Measurements from ENCODE around the gene TTI1. TPM values are rescaled to one million over a fixed set of nuclear protein-coding genes. Genes with fewer than 3 reads are reported as not detected.

TTI1 gene
- polyA plus RNA-seq, 1 donor from 2014 or later: 20.0 TPM

DNA sequence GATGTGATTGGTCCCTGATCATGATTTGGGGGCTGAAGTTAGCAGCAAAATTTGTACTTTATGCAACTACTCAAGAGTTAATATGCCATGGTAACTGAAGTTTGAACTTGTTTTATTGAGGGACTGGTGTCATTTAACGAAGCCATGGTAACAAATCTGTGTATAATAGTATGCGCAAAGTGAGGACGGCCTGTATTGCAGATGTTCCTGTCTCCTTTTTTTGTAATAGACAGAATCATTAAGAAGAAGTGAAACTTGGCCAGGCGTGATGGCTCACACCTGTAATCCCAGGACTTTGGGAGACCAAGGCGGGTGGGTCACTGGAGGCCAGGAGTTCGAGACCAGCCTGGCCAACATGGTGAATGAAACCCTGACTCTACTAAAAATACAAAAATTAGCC is 22.6 kb upstream of the TTI1 start:
- H3K36me3 ChIP-seq (ENCODE audit: insufficient read depth, low read length): peaks cover 9% of the 10 kb centered on the region
- H3F3A ChIP-seq (ENCODE audit: insufficient read depth, low read length, poor library complexity, severe bottlenecking): no peaks in the 10 kb centered on the region
- H3K9ac ChIP-seq (ENCODE audit: low read length): no peak overlapping the region
- peaks cover 2% of the 10 kb centered on the region for H3K79me2 ChIP-seq (replicated peaks; ENCODE audit: insufficient read depth, low read length)
- H3K9me2 ChIP-seq (ENCODE audit: insufficient read depth, low read length): no peaks in the 10 kb centered on the region
- no peak overlapping the region for H3K4me2 ChIP-seq (ENCODE audit: low read length)
- TF ChIP-seq EZH2 (IDR thresholded peaks at IDR 0.05; ENCODE audit: borderline replicate concordance, insufficient read depth, low read length, poor library complexity, severe bottlenecking) (no peak), POLR2AphosphoS5 (IDR thresholded peaks at IDR 0.05) (no peak), EP300 (conservative IDR thresholded peaks at IDR 0.05; ENCODE audit: poor library complexity, severe bottlenecking) (no peak), SMC3 (conservative IDR thresholded peaks at IDR 0.05; ENCODE audit: poor library complexity) (no peak)
- TF ChIP-seq, protein P1, sequence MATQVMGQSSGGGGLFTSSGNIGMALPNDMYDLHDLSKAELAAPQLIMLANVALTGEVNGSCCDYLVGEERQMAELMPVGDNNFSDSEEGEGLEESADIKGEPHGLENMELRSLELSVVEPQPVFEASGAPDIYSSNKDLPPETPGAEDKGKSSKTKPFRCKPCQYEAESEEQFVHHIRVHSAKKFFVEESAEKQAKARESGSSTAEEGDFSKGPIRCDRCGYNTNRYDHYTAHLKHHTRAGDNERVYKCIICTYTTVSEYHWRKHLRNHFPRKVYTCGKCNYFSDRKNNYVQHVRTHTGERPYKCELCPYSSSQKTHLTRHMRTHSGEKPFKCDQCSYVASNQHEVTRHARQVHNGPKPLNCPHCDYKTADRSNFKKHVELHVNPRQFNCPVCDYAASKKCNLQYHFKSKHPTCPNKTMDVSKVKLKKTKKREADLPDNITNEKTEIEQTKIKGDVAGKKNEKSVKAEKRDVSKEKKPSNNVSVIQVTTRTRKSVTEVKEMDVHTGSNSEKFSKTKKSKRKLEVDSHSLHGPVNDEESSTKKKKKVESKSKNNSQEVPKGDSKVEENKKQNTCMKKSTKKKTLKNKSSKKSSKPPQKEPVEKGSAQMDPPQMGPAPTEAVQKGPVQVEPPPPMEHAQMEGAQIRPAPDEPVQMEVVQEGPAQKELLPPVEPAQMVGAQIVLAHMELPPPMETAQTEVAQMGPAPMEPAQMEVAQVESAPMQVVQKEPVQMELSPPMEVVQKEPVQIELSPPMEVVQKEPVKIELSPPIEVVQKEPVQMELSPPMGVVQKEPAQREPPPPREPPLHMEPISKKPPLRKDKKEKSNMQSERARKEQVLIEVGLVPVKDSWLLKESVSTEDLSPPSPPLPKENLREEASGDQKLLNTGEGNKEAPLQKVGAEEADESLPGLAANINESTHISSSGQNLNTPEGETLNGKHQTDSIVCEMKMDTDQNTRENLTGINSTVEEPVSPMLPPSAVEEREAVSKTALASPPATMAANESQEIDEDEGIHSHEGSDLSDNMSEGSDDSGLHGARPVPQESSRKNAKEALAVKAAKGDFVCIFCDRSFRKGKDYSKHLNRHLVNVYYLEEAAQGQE (IDR thresholded peaks at IDR 0.05; ENCODE audit: borderline replicate concordance): no peak
- H3K27ac ChIP-seq (ENCODE audit: low read length): no peak overlapping the region
- no peaks in the 10 kb centered on the region for H4K20me1 ChIP-seq (ENCODE audit: insufficient read depth)
- no peak overlapping the region for H2AFZ ChIP-seq (ENCODE audit: low read depth, low read length)
- no peaks in the 10 kb centered on the region for H3K27me3 ChIP-seq (ENCODE audit: insufficient read depth, low read depth, low read length)
- no peak overlapping the region for H3K4me3 ChIP-seq (ENCODE audit: low read length)
- H3K9me3 ChIP-seq (ENCODE audit: low read length): no peaks in the 10 kb centered on the region

DNA sequence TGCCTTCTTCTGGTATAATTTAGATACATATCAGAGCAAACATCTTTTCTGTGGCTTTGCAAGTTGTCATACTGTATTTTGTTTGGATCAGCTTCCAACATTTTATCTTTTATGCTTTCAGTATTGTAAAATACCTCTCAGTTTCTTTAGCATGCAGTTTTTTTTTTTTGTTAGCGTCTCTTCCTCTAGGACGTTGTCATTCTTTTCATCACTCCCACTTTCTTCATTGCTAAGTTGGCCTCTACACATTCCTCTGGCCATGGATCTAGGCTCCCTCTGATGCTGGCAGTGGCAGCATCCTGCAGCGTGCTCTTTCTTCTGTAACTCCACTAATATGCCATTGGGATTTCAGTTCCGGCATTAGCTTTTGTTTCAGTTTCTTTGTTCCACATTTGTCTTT is 22.0 kb upstream of the TTI1 start:
- no peaks in the 10 kb centered on the region for H3K9me3 ChIP-seq (ENCODE audit: low read length)
- H3K4me3 ChIP-seq (ENCODE audit: low read length): no peak overlapping the region
- peaks cover 11% of the 10 kb centered on the region for H3K36me3 ChIP-seq (ENCODE audit: insufficient read depth, low read length)
- H2AFZ ChIP-seq (ENCODE audit: low read depth, low read length): no peak overlapping the region
- no peaks in the 10 kb centered on the region for H3K9me2 ChIP-seq (ENCODE audit: insufficient read depth, low read length)
- H3K9ac ChIP-seq (ENCODE audit: low read length): no peak overlapping the region
- no peaks in the 10 kb centered on the region for H4K20me1 ChIP-seq (ENCODE audit: insufficient read depth)
- H3K79me2 ChIP-seq (replicated peaks; ENCODE audit: insufficient read depth, low read length): peaks cover 2% of the 10 kb centered on the region
- no peak overlapping the region for H3K27ac ChIP-seq (ENCODE audit: low read length)
- no peaks in the 10 kb centered on the region for H3K27me3 ChIP-seq (ENCODE audit: insufficient read depth, low read depth, low read length)
- no peak overlapping the region for H3K4me2 ChIP-seq (ENCODE audit: low read length)
- no peaks in the 10 kb centered on the region for H3F3A ChIP-seq (ENCODE audit: insufficient read depth, low read length, poor library complexity, severe bottlenecking)
- TF ChIP-seq, protein P2, sequence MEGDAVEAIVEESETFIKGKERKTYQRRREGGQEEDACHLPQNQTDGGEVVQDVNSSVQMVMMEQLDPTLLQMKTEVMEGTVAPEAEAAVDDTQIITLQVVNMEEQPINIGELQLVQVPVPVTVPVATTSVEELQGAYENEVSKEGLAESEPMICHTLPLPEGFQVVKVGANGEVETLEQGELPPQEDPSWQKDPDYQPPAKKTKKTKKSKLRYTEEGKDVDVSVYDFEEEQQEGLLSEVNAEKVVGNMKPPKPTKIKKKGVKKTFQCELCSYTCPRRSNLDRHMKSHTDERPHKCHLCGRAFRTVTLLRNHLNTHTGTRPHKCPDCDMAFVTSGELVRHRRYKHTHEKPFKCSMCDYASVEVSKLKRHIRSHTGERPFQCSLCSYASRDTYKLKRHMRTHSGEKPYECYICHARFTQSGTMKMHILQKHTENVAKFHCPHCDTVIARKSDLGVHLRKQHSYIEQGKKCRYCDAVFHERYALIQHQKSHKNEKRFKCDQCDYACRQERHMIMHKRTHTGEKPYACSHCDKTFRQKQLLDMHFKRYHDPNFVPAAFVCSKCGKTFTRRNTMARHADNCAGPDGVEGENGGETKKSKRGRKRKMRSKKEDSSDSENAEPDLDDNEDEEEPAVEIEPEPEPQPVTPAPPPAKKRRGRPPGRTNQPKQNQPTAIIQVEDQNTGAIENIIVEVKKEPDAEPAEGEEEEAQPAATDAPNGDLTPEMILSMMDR (IDR thresholded peaks at IDR 0.05; ENCODE audit: poor library complexity, severe bottlenecking): no peak
- TF ChIP-seq SMC3 (conservative IDR thresholded peaks at IDR 0.05; ENCODE audit: poor library complexity): no peak

DNA sequence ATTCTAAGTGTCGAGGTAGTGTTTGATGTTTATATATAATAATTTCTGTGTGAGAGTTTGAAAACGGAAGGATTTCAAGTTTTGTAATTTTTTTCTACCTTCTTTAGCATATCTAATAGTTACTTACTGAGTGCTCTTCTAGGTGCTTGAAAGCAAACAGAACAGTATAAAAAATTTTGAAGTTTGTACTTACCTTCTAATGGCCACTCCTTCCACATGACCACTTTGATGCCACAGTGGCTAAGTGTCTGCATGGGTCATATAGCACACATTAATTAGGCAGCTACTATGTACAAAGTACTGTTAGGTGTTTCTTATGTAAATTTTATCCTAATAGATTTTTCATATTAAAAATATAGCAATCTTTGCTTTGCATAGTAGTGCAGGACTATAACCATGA is 21.4 kb upstream of the TTI1 start:
- peaks cover 2% of the 10 kb centered on the region for H3K79me2 ChIP-seq (replicated peaks; ENCODE audit: insufficient read depth, low read length)
- H3K4me3 ChIP-seq (ENCODE audit: low read length): no peak overlapping the region
- no peaks in the 10 kb centered on the region for H3K27me3 ChIP-seq (ENCODE audit: insufficient read depth, low read depth, low read length)
- no peak overlapping the region for H3K4me2 ChIP-seq (ENCODE audit: low read length)
- H3K9me2 ChIP-seq (ENCODE audit: insufficient read depth, low read length): no peaks in the 10 kb centered on the region
- H3K36me3 ChIP-seq (ENCODE audit: insufficient read depth, low read length): peaks cover 17% of the 10 kb centered on the region
- H2AFZ ChIP-seq (ENCODE audit: low read depth, low read length): no peak overlapping the region
- H3K27ac ChIP-seq (ENCODE audit: low read length): no peak overlapping the region
- H4K20me1 ChIP-seq (ENCODE audit: insufficient read depth): no peaks in the 10 kb centered on the region
- no peak overlapping the region for H3K9ac ChIP-seq (ENCODE audit: low read length)
- H3F3A ChIP-seq (ENCODE audit: insufficient read depth, low read length, poor library complexity, severe bottlenecking): no peaks in the 10 kb centered on the region
- H3K9me3 ChIP-seq (ENCODE audit: low read length): no peaks in the 10 kb centered on the region
- TF ChIP-seq TAF1 (IDR thresholded peaks at IDR 0.05; ENCODE audit: low read depth) (no peak), EP300 (conservative IDR thresholded peaks at IDR 0.05; ENCODE audit: poor library complexity, severe bottlenecking) (no peak), RAD21 (conservative IDR thresholded peaks at IDR 0.05) (no peak), MXI1 (conservative IDR thresholded peaks at IDR 0.05; ENCODE audit: poor library complexity, severe bottlenecking) (no peak), SMC3 (conservative IDR thresholded peaks at IDR 0.05; ENCODE audit: poor library complexity) (no peak), EZH2 (IDR thresholded peaks at IDR 0.05; ENCODE audit: borderline replicate concordance, insufficient read depth, low read length, poor library complexity, severe bottlenecking) (no peak), POLR2AphosphoS5 (IDR thresholded peaks at IDR 0.05) (no peak)
- TF ChIP-seq, protein P1 (IDR thresholded peaks at IDR 0.05; ENCODE audit: borderline replicate concordance): no peak
- TF ChIP-seq, protein P2 (IDR thresholded peaks at IDR 0.05; ENCODE audit: poor library complexity, severe bottlenecking): no peak

Data from neural cell (in vitro differentiated cells).